ENCODE data around the gene SLC35A4.
"Not testable (repeated sequence)": the region's sequence is repeated elsewhere in the genome, so short reads cannot be mapped to it uniquely, and the experiment has no call there.

Gene SLC35A4

DNA sequence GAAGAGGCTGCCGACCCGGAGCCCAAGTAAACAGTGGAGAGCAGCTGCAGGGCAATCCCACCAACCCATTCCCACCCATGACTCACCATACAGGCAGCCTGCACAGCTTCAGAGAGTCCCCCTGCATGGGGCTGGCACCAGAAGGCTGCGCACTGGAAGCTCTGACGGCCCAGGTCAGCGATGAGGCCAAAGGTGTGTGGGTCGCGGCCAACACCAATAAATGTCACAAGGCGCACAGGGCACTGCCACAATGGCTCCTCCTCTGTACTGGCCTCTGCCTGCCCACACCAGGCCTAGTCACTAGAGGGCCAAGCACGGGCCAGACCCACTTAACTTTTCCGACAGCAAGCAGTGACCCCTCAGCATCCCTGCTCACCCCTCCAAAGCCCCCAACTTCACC lies 4.4 kb upstream of the SLC35A4 start:
- no peak for DNase-seq

DNA sequence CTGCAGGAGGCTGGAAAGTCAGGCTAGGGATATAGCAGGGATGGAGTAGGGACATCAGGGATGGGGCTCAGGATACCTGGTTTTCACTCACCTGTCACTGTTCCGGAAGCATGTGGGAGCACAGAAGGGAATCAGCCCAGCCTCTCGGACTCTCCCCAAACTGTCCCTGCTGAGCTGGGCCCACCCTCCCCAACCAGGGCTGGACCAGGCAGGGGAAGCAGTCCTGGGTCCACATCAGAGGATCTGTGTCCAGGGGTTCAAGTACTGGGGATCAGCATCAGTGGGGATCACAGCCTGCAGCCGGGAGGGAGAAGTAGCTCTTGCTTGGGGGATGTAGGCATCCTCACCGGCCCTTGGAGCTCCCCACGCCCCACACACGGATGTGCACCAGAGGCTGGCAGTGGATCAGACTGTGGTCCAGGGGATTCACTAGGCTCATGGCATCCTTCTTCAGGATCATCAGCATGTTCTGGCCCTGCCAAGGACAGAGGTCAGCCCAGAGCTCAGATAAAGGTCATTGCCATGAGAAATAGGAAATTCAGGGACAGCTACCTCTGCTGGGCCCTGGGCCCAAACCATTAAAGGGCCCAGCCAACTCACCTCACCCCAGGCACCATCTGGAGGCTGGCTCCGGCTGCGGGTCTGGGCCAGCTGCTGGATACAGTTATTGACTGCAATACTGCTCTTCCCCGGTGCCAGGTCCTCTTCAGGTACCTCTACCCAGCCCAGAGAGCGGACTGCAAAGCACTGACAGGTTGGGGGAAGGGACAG lies 2.7 kb upstream of the SLC35A4 start:
- DNase-seq = no peak

GRCh38 chr5:140563596-140563995 lies 1.0 kb upstream of the SLC35A4 start:
- peak; percentile 15 for DNase-seq

DNA sequence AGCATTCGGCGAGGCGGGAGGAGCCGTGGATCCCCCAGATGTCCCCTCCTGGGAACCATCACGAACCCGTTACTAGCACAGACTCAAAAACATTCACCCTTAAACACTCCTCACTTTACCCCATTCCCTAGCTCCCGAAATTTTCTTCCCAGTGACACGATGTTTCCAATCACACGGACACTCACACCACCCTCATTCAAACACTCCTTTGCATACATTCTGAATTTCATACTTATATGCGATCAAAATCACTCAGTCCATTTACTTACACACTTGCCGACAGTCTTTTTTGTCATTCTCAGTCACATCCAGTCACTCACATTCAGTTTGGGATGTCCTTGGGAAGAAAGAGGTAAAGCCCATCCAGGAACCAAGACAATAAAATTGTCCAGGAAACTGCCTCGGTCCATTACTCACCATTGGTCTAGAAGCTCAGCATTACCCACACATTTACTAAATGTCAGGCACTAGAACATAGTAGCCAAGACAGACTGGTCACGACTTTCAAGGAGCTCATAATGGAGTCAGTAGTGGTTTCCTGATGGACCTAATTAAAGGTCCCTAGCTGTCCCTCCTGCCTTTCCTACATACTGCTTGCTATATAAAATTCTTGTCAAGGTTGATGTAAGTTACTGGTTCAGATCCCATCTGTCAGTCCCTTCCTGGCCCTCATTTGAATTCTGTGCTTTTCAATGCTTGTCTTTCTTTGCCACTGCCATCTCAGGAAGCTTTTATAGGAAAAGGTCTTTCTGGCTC lies 574 bp downstream of the SLC35A4 start:
- no peak for DNase-seq

GRCh38 chr5:140565780-140566095 lies 1.1 kb downstream of the SLC35A4 start:
- no peak for DNase-seq

GRCh38 chr5:140566665-140567064 lies 2.0 kb downstream of the SLC35A4 start:
- no peak for DNase-seq

DNA sequence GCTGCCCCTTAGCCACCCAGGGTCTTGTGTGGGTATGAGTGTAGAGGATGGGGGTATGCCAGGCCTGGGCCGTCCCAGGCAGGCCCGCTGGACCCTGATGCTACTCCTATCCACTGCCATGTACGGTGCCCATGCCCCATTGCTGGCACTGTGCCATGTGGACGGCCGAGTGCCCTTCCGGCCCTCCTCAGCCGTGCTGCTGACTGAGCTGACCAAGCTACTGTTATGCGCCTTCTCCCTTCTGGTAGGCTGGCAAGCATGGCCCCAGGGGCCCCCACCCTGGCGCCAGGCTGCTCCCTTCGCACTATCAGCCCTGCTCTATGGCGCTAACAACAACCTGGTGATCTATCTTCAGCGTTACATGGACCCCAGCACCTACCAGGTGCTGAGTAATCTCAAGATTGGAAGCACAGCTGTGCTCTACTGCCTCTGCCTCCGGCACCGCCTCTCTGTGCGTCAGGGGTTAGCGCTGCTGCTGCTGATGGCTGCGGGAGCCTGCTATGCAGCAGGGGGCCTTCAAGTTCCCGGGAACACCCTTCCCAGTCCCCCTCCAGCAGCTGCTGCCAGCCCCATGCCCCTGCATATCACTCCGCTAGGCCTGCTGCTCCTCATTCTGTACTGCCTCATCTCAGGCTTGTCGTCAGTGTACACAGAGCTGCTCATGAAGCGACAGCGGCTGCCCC lies 2.6 kb downstream of the SLC35A4 start:
- no peak for DNase-seq

DNA sequence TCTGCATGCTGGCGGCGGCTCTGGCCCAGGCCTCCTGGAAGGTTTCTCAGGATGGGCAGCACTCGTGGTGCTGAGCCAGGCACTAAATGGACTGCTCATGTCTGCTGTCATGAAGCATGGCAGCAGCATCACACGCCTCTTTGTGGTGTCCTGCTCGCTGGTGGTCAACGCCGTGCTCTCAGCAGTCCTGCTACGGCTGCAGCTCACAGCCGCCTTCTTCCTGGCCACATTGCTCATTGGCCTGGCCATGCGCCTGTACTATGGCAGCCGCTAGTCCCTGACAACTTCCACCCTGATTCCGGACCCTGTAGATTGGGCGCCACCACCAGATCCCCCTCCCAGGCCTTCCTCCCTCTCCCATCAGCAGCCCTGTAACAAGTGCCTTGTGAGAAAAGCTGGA lies 3.2 kb downstream of the SLC35A4 start:
- DNase-seq = no peak

DNA sequence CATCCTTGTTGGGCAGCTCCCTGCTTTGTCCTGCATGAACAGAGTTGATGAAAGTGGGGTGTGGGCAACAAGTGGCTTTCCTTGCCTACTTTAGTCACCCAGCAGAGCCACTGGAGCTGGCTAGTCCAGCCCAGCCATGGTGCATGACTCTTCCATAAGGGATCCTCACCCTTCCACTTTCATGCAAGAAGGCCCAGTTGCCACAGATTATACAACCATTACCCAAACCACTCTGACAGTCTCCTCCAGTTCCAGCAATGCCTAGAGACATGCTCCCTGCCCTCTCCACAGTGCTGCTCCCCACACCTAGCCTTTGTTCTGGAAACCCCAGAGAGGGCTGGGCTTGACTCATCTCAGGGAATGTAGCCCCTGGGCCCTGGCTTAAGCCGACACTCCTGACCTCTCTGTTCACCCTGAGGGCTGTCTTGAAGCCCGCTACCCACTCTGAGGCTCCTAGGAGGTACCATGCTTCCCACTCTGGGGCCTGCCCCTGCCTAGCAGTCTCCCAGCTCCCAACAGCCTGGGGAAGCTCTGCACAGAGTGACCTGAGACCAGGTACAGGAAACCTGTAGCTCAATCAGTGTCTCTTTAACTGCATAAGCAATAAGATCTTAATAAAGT lies 3.9 kb downstream of the SLC35A4 start:
- DNase-seq = no peak

GRCh38 chr5:140569197-140569596 lies 4.6 kb downstream of the SLC35A4 start:
- peak; percentile 39 for DNase-seq

DNA sequence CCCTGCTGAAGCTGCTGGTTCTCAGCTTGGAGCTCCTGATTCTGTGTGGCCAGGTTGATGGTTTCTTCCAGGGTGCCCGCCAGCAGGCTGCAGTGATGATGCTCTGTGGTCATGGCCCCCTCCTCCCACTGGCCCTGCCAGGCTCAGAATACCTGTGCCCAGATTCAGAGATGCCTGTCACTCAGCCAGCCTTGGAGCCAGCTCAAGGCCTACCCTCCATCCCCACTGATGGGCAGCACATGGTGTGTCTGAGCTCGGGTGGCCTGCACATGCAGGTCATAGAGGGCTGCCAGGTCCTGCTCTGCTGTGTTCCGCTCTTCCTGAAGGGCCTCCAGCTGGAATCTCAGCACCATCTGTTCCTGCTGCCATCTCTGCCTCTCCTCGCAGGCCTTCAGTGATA lies 5.4 kb downstream of the SLC35A4 start:
- DNase-seq = no peak

DNA sequence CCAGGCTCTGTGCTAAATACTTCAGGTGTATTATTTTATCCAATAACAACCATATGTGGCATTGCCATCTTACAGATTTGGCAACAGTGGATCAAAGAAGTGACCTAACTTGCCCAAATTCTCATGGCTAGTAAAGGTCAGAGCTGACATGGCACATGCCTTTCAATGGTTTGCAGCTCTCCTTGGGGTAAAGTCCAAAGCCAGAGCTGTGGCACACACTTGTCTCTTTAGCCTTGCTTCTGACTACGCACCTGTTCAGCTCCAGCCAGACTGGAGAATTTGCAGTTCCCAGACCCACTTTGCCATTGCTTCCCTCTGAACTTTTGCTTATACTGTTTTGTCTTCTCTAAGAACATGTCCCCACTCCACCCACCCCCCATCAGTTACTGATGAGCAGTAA lies 5.9 kb downstream of the SLC35A4 start:
- no peak for DNase-seq

DNA sequence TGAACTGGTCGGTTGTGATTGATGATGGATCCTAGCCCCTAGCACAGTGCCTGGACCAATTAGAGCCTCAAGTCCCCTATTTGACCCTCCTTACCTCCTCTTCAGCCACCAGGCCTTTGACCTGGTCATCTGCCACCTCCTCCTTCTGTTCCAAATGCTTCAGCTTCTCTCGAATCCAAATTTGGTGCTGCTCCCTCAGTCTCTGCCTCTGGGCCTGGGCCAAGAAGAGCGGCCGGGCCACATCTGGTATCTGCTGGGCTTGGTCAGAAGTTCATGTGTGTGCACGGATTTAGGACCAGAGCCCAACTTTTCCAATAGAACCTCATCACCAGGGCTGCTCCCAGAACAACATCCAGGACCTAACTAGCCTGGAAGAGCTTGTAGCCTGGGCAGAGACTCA lies 6.5 kb downstream of the SLC35A4 start:
- no peak for DNase-seq

GRCh38 chr5:140573683-140574082 lies 9.1 kb downstream of the SLC35A4 start:
- no peak for DNase-seq

DNA sequence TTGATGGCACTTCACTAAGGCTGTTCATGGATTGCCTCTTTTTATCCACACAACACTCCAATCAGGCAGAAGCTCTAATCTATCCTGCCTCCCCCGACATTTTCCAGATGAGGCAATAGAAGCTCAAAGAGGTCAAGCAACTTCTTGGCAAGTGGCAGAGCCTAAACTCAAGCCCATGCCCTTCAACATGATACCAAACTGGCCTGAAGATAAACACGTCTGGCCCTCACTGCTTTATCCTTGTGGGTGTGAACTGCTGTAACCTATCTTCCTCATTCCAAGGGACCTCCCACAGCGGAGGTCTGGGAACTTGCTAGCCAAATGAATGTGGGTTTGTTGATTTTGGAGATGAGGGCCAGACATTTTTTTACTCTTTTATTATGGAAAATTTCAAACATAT lies 9.5 kb downstream of the SLC35A4 start:
- no peak for DNase-seq

- DNase-seq = no peak
Measured at GRCh38 chr5:140575309-140575708, 10.7 kb downstream of the SLC35A4 start.

GRCh38 chr5:140576776-140577201 lies 12.2 kb downstream of the SLC35A4 start:
- DNase-seq = no peak

DNA sequence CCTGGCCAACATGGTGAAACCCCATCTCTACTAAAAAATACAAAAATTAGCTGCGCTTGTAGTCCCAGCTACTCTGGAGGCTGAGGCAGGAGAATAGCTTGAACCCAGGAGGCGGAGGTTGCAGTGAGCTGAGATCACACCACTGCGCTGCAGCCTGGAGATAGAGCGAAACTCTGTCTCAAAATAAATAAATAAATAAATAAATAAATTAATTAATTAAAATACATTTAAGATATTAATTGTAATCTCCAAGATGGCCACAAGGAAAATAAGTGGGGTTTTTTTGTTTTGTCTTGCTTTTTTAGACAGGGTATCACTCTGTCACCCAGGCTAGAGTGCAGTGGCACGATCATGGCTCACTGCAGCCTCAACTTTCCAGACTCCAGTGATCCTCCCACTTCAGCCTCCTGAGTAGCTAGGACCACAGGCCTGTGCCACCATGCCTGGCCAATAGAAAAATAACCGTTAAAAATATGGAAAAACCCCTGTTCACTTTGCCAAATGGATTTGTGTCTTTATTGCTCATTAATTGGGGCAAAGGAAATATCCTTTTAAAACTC lies 14.6 kb downstream of the SLC35A4 start:
- not testable (repeated sequence) for DNase-seq

- DNase-seq = no peak
Measured at GRCh38 chr5:140587495-140587894, 22.9 kb downstream of the SLC35A4 start.

GRCh38 chr5:140588311-140589070 lies 23.9 kb downstream of the SLC35A4 start:
- DNase-seq = no peak

- DNase-seq = no peak
Measured at GRCh38 chr5:140590861-140591260, 26.2 kb downstream of the SLC35A4 start.

DNA sequence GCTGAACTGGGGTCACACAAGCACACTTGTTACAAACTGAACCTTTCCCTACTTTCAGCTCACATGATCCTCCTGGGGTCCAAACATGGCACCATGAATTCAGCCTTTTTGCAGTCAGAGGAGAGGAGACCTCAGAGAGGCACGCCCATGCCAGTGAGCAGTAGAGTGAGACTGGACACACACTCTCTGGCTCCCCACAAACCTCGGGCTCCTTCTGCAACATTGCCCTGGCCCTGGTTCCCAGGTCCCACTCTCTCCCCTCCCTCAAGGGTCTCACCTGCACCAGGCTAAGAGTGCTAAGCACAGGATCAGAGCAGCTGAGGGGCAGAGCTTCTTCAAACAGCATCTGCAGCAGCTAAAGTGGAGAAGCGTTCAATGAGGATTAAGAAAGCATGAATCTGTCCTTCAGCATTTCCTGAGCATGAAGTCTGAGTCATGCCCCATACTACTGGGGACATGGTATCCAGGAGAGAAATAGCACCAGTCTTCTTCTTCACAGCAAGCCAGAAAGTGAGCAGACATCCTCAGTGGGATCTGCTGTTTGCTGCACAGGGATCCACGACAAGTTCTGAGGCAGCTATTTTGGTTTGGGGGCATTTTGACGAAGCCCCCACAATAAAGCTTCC lies 27.2 kb downstream of the SLC35A4 start:
- no peak for DNase-seq
